Measurements from ENCODE around the gene ZNF750.

The ZNF750 gene

DNA sequence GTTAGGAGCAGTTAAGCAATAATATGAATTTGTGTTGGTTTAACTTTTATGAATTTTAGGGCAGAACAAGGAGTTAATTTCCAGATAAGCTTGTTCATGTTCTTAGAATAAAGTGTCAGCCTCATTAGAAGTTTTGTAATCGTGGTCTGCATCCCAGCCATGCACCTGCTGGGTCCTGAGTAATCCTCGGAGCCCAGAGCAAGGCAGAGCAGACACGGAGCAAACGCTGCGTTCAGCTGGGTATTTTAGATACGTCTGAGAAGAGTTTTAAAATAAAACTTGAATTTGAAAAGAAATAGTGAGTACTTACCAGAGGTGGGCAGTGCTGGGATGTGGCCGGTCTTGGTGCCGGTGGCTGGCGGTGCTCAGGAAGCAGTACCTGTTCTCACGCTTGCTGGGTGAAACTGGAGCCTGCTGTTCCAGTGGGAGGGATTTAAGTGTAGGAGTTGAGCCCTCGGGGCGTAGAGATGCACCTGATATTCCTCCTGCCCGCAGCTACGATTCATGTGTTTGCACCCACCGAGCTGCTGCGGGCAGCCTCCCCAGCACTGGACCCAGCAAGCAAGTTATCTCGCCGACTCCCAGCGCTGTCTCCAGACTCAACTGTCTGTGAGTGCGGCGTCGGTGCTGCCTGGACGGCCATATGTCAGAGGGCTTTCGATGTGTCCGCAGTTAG lies at the start of gene ZNF750:
Gene ZNF750 (minus strand): TSS at position 406 of the 676 bp plus-strand sequence. CDS start 7,568 bp downstream, outside the sequence.
- DNase-seq, result no peak

DNA sequence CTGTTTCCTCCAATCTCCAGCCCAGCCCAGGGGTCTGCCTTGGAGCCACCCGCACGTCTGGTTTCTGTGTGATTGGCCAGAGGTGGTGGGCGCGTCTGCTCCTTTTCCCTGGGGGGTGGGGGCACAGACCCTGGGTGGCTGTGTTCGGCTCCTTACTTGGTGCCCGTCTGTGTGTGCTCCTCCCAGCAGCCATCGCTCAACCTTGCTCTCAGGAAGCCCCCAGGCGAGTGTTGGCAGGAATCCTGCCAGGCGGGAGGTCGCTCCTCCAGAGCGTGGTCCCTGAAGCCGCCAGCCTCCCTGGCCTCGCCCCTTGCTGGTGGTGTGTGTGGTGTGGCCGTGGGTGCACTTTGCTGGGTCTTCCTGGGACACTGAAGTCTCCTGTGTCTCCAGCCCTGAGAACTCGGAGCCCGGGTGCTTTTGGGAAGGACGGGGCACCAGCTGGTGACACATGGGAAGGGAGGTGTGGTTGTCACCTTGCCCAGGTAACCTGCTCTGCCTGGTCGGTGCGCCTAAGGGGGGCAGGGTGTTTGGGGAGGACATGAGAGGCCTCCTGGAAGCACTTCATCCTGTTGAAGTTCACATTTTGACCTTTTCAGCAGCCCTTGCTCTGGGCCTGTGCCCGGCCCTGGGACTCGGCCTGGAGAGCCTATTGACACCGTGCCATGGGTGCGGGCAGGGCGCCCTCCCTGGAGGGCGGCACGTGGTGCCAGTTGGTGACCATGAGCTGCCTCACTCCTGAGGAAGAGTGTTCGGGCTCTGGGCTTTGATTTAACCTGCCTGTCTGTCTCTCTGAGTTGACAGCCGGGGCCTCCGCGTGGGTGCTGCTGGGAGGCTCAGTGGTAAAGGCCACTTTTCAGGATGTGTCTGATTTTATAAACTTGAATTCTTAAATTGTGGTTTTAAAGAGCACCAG lies 49.0 kb upstream of the ZNF750 start:
- no peak for DNase-seq

DNA sequence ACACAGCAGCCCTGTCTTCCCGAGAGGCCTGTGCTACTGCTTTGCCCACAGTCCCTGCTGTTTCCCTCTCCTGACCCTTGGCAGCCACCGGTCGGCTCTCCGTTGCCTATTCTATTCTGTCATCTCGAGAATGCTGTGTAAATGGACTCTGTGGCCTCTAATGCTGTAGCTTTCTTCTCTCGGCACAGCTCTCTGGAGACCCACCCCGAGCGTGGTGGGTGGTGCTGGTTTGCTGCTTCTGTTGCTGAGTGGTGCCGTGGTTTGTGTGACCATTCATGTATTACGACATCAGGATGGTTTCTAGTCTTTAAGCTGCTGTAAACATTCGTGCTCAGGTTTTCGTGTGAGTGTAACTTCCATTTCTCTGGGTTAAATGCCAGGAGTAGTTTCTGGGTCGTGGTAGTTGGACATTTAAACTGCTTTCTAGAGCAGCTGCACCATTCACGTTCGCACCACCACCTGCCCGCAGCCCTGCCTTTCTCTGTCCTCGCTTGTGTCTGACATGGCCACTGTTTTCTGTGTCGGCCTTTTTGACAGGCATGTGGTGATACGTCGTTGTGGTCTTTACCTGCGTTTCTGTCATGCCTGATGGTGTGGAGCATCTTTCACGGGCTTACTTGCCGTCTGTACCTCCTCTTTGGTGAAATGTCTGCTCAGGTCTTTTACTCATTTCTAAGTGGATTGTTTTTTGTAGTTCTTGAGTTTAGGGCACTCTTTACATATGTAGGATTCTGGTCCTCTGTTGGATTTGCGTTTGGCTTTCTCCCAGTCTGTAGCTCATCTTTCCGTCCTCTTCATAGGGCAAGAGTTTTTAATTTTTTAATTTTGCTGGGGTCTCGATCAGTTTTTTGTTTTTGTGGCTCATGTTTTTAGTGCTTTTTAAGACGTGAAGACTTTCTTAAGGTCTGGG lies 47.7 kb upstream of the ZNF750 start:
- no peak for DNase-seq

DNA sequence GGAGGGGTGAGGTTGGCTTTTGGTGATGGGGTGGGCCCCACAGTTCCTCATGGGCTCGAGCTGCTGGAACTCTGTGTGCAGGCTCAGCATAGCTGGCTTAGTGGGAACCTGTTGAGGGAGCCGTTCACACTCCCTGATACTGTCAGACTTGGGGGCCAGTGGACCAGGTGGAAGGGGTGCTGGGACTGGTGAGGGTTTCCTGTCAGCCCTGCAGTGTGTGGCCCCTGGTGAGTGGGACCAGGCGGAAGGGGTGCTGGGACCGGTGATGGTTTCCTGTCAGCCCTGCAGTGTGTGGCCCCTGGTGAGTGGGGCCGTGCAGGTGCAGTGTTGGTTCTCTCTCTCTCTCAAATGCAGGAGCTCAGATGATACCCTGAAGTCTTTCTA lies 45.1 kb upstream of the ZNF750 start:
- DNase-seq, result no peak

DNA sequence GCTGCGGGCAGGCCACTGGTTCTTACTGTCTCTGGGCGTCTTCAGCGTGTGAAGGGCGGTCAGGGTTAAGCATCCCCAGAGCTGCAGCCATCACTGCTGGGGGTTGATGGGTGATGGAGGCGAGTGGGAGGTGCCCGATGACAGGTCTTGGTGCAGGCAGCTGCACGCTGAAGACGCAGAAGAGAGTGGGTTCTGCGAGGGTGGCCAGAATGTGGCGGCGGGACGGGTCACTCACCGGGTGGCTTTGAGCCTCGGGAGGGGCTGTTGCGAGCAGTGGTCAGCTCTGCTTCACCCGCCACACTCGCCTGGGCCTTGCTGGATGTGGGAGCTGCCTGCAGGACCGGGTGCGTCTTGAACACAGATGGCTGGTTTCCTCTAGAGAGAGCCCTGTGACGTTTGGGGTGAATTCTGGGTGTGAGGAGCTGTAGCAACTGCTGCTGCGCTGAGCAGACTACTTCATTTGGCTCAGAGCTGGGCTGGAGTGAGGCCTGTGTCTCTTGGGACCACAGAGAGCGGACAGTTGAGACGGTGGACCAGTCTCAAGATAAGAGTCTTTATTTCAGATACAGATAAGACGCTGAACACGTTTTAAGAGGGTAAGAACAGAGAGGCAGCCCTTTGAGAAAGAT lies 44.6 kb upstream of the ZNF750 start:
- DNase-seq, result no peak

DNA sequence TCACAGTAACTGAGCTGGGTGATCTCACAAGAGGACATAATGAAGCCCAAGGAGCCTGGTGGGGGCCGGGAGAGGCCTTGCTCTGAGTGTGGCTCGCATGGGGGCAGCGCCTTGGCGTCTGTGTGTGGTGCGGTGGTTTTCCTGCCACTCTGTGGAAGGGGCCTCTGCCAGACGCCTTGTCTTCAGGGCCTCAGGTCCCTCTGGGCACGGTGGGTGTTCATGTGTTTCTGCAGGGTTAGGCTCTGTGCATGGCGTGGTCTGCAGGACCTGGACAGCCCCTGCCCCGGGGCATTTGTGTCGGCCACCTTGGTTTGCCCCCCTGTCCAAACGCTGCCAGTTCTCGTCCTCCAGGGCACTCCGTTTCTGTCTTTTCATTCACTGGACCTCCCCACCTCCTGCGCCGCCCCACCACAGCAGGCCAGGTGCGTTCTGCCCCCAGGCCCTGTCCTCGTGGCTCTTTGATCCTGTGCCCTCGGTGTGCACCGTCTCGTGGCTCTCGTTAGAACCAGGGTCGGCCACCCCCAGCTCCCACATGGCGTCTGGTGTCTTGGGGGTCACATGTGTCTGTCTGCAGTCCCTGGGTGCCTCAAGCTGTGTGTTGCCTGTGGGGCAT lies 43.7 kb upstream of the ZNF750 start:
- no peak for DNase-seq

DNA sequence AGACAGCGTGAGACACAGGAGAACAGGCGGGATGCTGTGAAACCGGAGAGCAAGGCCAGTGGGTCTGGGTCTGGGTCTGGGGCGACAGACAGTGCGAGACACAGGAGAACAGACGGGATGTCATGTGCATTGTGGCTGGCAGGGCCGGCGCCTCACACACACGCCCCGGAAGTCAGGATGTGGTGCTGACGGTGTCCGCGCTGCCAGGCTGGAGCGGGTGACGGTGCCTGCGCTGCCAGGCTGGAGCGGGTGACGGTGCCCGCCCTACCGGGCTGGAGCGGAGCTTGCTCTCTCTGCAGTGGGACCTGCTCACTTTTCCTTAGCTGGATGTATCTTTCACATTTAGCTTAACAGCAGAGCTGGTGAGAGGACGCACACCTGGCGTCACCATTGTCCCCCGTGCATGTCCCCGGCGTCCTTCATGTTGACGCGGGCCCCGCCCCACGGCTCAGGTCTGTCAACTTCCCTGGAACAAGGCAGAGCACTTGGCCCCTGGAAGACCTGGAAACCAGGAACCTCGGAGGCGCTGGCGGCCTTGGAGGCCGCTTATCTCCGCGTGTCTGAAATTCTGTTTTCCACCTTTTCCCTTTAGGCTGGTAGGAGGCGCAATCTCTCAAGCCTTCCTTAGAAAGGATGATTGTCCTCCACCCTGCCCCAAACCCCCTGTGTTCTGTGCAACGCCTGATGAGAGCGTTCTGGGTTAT lies 43.0 kb upstream of the ZNF750 start:
- DNase-seq, result no peak

DNA sequence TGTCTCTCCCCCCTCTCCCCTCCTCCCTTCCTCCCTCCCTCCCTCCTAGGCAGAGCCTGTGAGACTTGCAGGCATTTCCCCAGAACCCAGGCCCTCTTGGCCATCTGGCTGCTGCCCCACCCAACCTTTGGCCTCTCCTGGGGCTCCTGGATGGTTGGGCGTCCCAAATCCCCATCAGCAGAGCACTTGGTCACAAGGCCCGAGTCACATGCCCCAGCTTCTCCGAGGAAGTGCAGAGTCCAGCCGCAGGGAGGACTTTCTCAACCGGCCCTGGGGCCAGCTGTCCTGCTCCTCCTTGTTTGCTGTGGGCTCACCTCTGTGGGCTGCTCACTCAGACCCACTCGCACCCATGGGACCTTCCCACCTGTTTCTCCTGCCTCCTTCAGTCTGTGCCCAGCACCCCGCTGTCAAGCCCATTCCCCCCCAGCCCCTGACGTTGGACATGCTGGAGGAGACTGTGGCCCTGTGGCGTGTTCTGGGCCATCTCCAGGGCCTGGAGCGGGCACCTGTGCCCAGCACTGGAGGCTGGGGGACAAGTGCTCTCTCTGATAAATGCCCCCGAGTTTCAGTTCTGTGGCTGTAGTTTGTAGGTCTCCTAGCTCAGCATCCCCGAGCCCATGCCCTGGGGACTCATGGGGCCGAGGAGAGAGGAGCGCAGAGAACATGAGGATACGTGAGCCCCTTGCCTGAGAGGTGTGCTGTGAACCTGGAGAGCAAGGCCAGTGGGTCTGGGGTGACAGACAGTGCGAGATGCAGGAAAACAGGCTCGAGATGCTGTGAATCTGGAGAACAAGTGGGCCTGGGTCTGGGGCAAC lies 42.3 kb upstream of the ZNF750 start:
- DNase-seq, result no peak

DNA sequence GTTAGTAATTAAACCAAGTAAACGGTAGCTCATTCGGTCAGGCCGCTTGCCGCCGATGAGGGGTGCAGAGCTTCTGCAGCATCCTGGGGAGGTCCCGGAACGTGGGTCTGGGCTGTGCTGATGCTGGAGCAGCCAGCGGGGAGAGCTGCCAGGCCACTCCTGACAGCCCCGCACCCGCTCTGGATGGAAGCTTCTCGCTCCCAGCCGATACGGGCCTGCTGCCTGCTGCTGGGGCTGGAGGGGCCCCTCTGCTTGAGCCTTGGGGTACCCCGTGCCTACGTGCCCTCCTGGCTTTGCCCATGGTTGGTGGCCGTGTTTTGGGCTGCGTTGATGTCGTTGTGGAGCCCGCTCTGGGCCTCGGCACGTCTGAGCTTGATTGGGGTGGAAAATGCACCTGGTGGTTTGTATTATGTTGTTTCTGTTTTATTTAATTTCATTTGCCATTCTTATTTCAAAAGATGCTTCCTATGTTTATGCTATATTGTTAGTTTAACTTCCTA lies 41.6 kb upstream of the ZNF750 start:
- DNase-seq, result no peak

DNA sequence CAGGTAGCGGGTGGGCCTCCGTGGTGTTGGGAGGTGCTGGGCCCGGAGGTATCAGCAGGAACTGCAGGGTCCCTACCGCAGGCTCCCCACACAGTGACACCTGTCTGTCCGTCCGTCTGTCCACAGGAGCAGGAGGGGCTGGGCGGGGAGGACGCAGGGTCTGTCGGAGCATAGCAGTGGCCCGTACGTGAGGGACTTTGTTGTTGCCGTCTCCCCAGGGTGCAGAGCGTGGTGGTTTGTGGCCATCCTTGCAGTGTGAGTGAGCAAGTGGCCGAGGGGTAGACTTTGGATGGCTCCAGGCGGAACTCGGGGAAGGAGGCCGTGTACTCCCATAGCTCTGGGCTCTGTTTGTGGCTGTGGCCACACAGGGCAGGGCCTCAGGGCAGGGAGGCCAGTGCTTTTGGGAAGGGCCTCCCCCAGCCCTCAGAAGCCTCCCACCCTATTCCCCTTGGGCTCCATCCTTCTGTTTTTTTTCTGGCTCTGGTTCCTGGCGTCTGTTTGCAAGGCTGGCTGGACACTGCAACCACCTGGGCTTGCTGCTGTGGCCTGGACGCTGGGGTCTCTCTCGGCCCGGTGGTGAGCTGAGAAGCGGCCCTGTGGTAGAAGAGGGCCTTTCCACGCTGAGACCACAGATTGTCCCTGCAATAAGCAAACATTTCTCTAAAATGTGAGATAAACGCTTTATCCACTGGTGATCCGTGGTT lies 41.0 kb upstream of the ZNF750 start:
- no peak for DNase-seq

DNA sequence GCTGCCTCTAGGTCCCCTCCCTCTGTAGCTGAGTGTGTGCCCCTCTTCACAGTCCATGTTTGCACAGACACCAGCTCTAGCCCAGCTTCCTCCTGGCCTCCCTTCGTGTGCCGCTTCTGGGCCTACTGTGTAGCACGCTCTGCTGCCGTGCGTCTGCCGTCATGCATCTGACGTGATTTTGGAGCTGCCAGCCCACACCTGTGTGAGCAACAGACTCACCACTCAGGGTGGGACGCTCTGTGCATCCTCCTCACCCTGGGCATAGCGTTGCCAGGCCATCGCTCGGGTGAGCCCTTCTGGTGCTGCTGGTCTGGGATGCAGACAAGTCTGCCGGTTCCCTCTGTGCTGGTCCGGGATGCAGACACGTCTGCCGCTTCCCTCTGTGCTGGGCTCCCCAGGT lies 39.4 kb upstream of the ZNF750 start:
- DNase-seq, result no peak

DNA sequence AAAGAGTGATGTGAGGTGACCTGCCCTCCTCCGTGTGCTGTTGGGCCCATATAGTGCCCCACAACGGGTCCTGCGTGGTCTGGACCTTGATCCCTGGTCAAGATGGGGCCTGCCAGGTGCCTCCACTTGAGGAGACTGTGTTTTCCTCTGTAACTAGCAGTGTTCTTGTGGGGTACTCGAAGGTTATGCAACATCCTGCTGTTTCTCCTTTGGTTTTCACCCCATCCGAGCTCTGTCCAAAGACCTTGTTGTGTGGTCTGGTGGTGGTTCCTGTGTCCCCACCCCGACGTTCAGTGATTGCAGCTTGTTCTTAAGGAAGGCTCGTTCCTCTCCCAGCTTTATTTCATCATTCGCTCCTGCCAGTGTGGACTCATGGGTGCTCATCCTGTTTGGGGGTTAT lies 38.7 kb upstream of the ZNF750 start:
- peak in 1 of 2 donors; percentile 9 for DNase-seq

DNA sequence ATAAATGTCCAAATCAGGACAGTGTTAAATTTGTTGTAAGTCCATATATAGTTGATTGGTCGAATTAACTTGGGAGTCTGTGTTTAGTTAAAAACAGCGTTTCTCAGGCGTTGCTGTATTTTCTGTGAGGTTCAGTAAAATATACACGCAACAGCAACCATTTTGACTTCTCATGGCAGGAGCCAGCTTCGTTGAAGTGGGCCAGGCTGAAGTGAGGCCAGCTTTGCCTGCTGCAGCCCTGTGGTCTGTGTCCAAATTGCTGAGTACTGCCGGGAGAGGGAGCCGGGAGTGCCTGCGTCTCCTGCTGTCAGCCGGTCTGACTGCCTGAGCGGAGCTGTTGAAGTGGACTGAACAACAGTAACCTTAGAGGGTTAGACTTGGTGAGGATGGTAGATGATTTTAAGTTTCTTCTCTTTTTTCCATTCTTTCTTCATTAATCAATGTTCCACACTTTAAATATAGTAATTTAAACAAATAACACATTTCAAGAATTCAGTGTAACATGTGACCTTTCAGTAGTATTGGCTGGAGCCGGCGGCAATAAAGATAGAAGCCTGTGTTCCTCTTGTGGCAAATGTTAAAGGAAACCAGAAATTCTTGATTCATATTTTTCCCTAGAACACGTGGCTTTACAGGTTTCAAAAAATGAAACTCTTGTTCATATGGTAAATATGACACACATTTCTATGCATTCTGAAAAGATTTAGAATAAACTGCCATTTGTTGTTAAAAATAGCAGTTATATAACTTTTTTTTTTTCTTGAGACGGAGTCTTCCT lies 37.0 kb upstream of the ZNF750 start:
- no peak for DNase-seq

DNA sequence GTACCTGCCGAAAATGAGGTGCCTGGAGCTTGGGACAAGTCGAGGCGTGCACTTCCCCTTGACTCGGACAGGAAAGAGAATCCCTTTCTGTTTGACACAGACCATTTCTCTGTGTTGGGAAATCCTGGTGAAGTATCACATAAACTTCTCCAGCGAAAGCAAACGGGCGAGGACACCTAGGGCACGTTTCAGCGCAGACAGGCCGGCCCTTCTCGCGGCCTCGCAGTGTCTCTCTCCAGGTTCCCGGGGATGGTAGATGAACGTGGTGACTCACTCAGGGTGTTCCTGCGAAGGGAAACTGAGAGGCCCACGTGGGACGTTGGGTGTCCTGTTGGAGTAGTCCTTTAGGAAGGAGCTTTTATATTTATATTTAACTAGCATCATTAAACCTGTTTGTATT lies 36.3 kb upstream of the ZNF750 start:
- no peak for DNase-seq

DNA sequence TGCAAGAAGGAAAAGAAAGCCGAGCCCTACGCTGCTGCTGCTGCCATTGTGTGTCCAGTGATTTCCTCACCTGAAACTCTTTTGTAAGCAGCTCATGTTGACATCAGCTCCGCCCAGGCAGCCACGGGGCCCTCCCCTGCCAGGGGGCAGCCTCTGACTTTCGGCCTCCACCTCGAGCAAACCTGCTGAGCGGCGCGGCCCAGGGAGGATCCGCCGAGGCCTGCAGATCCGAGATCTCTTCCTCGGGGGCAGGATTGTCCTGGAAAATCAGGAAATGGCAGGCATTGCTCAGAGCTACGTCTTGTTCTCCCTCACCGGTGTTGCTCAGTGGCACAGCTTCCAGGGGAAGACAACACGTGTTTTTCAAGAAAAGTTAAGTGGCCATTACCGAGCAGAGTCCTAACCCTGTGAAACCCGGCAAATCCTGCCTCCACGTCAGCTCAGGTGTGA lies 35.6 kb upstream of the ZNF750 start:
- no peak for DNase-seq

DNA sequence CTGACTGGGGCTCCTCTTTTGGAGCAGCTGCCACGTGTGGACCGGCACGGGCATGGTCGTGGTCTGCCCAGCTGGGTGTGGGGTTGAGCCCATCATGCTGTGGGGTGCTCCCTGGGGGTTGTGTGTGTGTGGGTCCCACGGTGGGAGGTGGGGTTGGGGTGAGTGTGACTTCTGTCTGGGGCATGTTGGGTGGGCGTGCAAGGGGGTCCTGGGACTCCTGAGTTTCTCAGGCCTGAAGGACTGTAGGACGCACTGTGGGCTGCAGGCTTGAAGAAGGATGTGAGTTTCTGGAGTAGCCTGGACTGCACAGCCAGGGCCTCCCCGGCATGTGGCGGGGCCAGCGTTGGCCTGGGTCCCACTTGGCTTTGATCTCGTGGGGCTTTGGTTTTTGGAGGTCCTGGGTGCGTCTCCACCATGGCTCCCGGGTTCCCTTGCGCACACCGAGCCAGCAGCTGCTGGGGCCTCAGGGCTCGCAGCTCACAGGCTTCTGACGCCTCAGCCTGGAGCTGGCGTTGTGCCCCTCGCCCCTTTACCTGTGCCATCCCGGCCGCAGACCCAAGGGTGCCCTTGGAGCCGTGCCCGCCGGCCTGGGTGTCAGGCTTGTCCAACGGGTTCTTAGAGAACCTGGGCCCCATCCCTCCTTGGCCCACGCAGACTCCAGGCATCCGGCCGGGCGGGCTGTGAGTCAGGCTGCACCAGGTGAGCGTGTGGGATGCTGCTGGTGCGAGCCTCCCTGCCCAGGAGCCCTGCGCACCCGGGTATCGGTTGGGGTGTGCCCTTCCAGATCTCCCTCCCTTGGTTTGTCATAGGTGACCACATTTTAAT lies 34.4 kb upstream of the ZNF750 start:
- no peak for DNase-seq

DNA sequence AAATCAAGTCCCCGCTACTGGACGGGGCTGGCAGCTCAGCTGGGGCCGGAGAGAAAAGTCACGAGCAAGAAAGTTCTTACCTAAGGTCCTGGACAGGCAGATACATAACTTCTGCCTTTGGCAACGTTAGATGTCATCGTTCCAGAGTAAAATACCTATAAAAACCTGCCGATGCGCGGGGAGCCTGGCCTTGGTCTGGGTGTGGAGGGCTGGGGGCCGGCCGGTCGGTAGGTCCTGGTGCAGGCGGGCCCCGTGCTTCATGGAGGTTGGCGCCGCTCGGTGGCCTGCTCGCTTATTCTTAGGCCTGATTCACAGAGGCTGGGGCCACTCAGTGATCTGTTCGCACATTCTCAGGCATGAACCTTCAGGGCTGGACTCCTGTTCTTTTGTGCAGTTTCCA lies 33.7 kb upstream of the ZNF750 start:
- no peak for DNase-seq

Data from bone marrow (tissue), 2 donors.